Measurements from ENCODE around the gene HPGDS. TPM values are rescaled to one million over a fixed set of nuclear protein-coding genes. Genes with fewer than 3 reads are reported as not detected.

The HPGDS gene
- total RNA-seq, 1 donor from 2014 or later = not detected

DNA sequence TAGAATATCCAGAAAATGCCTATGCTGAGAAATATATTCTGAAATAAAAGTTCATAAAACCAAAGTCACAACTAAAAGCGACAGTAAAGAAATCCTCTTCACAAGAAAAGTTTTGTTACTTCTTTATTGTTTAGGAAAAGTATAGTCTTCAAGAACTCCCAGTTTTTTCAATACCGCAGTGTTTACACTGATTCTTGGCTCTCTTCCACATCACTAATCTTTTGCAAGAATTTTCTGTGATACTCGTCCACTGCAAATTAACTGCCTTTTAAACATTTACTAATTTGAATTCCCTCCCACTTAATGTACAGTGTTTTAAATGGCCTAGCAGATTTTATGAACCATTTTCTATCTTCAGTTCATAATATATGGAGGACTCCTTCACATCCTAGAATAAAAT is 65.1 kb downstream of the HPGDS start:
- no peak for DNase-seq (ENCODE audit: low spot score in 2 of 2)
- TF ChIP-seq, protein P1, sequence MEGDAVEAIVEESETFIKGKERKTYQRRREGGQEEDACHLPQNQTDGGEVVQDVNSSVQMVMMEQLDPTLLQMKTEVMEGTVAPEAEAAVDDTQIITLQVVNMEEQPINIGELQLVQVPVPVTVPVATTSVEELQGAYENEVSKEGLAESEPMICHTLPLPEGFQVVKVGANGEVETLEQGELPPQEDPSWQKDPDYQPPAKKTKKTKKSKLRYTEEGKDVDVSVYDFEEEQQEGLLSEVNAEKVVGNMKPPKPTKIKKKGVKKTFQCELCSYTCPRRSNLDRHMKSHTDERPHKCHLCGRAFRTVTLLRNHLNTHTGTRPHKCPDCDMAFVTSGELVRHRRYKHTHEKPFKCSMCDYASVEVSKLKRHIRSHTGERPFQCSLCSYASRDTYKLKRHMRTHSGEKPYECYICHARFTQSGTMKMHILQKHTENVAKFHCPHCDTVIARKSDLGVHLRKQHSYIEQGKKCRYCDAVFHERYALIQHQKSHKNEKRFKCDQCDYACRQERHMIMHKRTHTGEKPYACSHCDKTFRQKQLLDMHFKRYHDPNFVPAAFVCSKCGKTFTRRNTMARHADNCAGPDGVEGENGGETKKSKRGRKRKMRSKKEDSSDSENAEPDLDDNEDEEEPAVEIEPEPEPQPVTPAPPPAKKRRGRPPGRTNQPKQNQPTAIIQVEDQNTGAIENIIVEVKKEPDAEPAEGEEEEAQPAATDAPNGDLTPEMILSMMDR (IDR thresholded peaks at IDR 0.05) = no peak
- H3K27ac ChIP-seq = no peak overlapping the region
- no peaks in the 10 kb centered on the region for H3K27me3 ChIP-seq
- intact Hi-C loops (cut with DNase I) = no loop called here
- no peaks in the 10 kb centered on the region for H3K4me1 ChIP-seq
- H3K36me3 ChIP-seq = peaks cover 36 to 70% of the 10 kb centered on the region in 2 donors
- H3K9me3 ChIP-seq = no peaks in the 10 kb centered on the region
- no peak overlapping the region for H3K4me3 ChIP-seq

DNA sequence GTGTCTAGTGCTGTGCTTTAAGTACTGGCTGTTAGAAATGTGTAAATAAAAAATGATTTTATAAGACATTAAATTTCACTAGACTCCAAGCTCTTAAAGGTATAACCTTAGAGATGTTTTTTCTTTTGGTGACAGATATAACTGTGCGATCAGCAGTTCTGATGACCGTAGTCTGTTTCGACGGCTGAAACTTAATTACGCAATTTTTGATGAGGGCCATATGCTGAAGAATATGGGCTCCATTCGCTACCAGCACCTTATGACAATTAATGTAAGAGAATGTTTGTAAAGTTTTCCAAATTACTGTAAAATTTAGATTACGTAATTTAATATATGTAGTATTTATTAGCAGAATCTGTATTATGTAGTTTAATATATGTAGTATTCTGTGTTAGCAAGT is 66.4 kb downstream of the HPGDS start:
- DNase-seq (ENCODE audit: low spot score in 2 of 2) = no peak
- no peak overlapping the region for H3K4me3 ChIP-seq
- H3K36me3 ChIP-seq = peaks cover 32 to 64% of the 10 kb centered on the region in 2 donors
- intact Hi-C loops (cut with DNase I) = no loop called here
- H3K27ac ChIP-seq = no peak overlapping the region
- no peaks in the 10 kb centered on the region for H3K4me1 ChIP-seq
- TF ChIP-seq, protein P1 (IDR thresholded peaks at IDR 0.05) = no peak
- no peaks in the 10 kb centered on the region for H3K9me3 ChIP-seq
- no peaks in the 10 kb centered on the region for H3K27me3 ChIP-seq

DNA sequence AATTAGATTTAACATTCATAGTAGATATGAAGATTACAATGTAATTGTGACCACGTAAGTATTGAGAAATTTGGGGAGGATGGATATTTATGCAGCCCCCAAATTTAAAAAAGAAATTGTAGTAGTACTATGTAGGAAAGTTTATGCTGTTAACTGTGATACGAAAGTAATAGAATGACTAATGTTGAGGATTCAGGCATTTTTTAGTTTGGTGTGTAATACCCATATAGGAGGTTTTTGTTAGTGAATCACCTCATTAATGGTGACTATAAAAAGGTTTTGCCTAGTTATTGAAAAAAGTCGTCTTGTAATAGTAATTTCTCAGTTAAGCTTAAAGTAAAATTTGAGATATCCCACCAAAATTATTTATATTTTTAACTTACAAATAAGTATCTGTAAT is 67.7 kb downstream of the HPGDS start:
- Histone ChIP-seq H3K4me3 (no peak overlapping the region), H3K36me3 (peaks cover 28 to 59% of the 10 kb centered on the region in 2 donors), H3K27ac (no peak overlapping the region), H3K4me1 (no peaks in the 10 kb centered on the region), H3K27me3 (no peaks in the 10 kb centered on the region), H3K9me3 (no peaks in the 10 kb centered on the region)
- no peak for DNase-seq (ENCODE audit: low spot score in 2 of 2)
- intact Hi-C loops (cut with DNase I) = no loop called here
- TF ChIP-seq, protein P1 (IDR thresholded peaks at IDR 0.05) = no peak

- H3K27me3 ChIP-seq = no peaks in the 10 kb centered on the region
- no peak overlapping the region for H3K4me3 ChIP-seq
- TF ChIP-seq, protein P1 (IDR thresholded peaks at IDR 0.05) = no peak
- peaks cover 3 to 24% of the 10 kb centered on the region in 2 donors for H3K36me3 ChIP-seq
- no peaks in the 10 kb centered on the region for H3K9me3 ChIP-seq
- DNase-seq (ENCODE audit: low spot score in 2 of 2) = no peak
- H3K27ac ChIP-seq = no peak overlapping the region
- no peaks in the 10 kb centered on the region for H3K4me1 ChIP-seq
- intact Hi-C loops (cut with DNase I) = no loop called here
These were observed 71.4 kb downstream of the HPGDS start for GRCh38 chr4:94271248-94271647.

GRCh38 chr4:94267037-94267436 is 75.6 kb downstream of the HPGDS start:
- Histone ChIP-seq H3K4me1 (no peaks in the 10 kb centered on the region), H3K27me3 (no peaks in the 10 kb centered on the region), H3K4me3 (no peak overlapping the region), H3K9me3 (no peaks in the 10 kb centered on the region), H3K27ac (no peak overlapping the region), H3K36me3 (peaks cover 0 to 13% of the 10 kb centered on the region in 2 donors)
- DNase-seq (ENCODE audit: low spot score in 2 of 2) = no peak
- intact Hi-C loops (cut with DNase I) = no loop called here
- TF ChIP-seq, protein P1 (IDR thresholded peaks at IDR 0.05) = no peak

All from ascending aorta (tissue), 2 donors.